ENCODE measurements around the gene MRPS18B. TPM values are rescaled to one million over a fixed set of nuclear protein-coding genes. Genes with fewer than 3 reads are reported as not detected.

The MRPS18B gene
- total RNA-seq, 1 experiment from 2014 or later: 112 TPM

DNA sequence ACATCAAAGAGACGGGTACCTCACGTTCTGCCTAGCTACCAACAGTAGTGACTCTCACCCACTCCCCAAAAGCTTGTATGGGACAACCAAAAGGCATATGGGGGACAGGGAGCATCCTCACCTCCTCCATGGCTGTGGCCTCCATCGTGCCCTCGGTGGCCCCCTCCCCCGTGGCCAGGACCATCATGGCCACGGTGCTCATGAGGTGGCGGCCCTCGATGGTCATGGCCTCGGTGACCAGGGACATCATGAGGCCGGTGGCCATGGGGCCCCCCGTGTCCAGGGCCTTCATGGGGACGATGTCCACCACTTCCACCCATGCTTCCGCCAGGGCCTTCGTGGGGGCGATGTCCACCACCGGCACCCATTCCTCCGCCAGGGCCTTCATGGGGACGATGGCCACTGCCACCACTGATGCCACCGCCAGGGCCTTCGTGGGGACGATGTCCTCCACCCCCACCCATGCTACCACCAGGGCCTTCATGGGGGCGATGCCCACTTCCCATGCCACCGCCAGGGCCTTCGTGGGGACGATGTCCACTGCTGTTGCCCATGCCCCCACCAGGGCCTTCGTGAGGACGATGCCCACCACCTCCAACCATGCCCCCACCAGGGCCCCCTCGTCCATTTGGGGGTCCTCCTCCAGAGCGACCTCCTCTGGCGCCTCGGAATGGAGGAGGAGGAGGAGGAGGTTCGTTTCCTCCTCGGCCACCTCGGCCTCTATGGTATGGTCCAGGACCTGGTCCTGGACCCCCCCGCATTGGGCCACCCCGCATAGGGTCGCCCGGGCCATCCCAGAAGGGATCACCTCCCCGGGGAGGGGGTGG lies 15.6 kb upstream of the MRPS18B start:
- no peak overlapping the region for H3K4me2 ChIP-seq (ENCODE audit: low read length)
- no peaks in the 10 kb centered on the region for H3K27me3 ChIP-seq (ENCODE audit: insufficient read depth, low read length)
- peaks cover 13% of the 10 kb centered on the region; the same call in 1 of the 2 replicates for H3K79me2 ChIP-seq (ENCODE audit: insufficient read depth, low read length)
- no peak overlapping the region for H3K4me3 ChIP-seq (replicated peaks in 1 of 2; ENCODE audit: low read depth in 1 of 2, low read length in 2 of 2)
- H3K9me2 ChIP-seq (ENCODE audit: insufficient read depth): no peaks in the 10 kb centered on the region
- POLR2A ChIA-PET: no interaction called here
- no TSS peak for BruUV-seq (replicated peaks)
- peaks cover 46 to 61% of the 10 kb centered on the region in 2 experiments for H3K36me3 ChIP-seq (ENCODE audit: control insufficient read depth in 1 of 2, insufficient read depth in 2 of 2, low read length in 2 of 2)
- no peak for DNase-seq (ENCODE audit: low read depth, low spot score)
- ATAC-seq: no peak
- intact Hi-C loops (cut with micrococcal nuclease): no loop called here
- H3K4me1 ChIP-seq (ENCODE audit: control insufficient read depth in 1 of 2, insufficient read depth in 2 of 2, low read length in 2 of 2): peaks cover 0 to 10% of the 10 kb centered on the region in 2 experiments; a peak in 1 of 4 replicates
- RAD21 ChIA-PET (ENCODE audit: low non-redundant PET in 1 of 2, low total read pairs in 2 of 2, uncharacterized antibody in 2 of 2, unreplicated experiment in 2 of 2): no interaction called here
- H2AFZ ChIP-seq (ENCODE audit: low read depth, low read length, poor library complexity, severe bottlenecking): no peak overlapping the region
- no peak for TF ChIP-seq TCF7L2 (IDR thresholded peaks at IDR 0.05; ENCODE audit: borderline replicate concordance, extremely low read depth, insufficient read depth, insufficient read length)
- TF ChIP-seq SP1 (IDR thresholded peaks at IDR 0.05; ENCODE audit: low read depth): no peak
- no peak for TF ChIP-seq POLR2A (IDR thresholded peaks at IDR 0.05; ENCODE audit: borderline replicate concordance, extremely low read depth, insufficient read depth, insufficient read length)
- no peak for TF ChIP-seq CEBPB (IDR thresholded peaks at IDR 0.05; ENCODE audit: low read depth)
- TF ChIP-seq EZH2 (IDR thresholded peaks at IDR 0.05): no peak
- TF ChIP-seq, protein P1, sequence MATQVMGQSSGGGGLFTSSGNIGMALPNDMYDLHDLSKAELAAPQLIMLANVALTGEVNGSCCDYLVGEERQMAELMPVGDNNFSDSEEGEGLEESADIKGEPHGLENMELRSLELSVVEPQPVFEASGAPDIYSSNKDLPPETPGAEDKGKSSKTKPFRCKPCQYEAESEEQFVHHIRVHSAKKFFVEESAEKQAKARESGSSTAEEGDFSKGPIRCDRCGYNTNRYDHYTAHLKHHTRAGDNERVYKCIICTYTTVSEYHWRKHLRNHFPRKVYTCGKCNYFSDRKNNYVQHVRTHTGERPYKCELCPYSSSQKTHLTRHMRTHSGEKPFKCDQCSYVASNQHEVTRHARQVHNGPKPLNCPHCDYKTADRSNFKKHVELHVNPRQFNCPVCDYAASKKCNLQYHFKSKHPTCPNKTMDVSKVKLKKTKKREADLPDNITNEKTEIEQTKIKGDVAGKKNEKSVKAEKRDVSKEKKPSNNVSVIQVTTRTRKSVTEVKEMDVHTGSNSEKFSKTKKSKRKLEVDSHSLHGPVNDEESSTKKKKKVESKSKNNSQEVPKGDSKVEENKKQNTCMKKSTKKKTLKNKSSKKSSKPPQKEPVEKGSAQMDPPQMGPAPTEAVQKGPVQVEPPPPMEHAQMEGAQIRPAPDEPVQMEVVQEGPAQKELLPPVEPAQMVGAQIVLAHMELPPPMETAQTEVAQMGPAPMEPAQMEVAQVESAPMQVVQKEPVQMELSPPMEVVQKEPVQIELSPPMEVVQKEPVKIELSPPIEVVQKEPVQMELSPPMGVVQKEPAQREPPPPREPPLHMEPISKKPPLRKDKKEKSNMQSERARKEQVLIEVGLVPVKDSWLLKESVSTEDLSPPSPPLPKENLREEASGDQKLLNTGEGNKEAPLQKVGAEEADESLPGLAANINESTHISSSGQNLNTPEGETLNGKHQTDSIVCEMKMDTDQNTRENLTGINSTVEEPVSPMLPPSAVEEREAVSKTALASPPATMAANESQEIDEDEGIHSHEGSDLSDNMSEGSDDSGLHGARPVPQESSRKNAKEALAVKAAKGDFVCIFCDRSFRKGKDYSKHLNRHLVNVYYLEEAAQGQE (IDR thresholded peaks at IDR 0.05; ENCODE audit: low read depth): no peak
- no peak for TF ChIP-seq ZFX (IDR thresholded peaks at IDR 0.05)
- no peak for TF ChIP-seq YY1 (IDR thresholded peaks at IDR 0.05; ENCODE audit: extremely low read depth, insufficient replicate concordance, low read depth, low read length)
- no peak for TF ChIP-seq ELF1 (IDR thresholded peaks at IDR 0.05; ENCODE audit: borderline replicate concordance, low read depth)
- TF ChIP-seq EZH2phosphoT487 (IDR thresholded peaks at IDR 0.05; ENCODE audit: borderline replicate concordance): no peak
- TF ChIP-seq CBX3 (IDR thresholded peaks at IDR 0.05; ENCODE audit: low read depth): no peak
- no peak; the same call in none of the 2 replicates for TF ChIP-seq POLR2AphosphoS5 (IDR thresholded peaks at IDR 0.05; ENCODE audit: low read depth, low read length)
- TF ChIP-seq, protein P2, sequence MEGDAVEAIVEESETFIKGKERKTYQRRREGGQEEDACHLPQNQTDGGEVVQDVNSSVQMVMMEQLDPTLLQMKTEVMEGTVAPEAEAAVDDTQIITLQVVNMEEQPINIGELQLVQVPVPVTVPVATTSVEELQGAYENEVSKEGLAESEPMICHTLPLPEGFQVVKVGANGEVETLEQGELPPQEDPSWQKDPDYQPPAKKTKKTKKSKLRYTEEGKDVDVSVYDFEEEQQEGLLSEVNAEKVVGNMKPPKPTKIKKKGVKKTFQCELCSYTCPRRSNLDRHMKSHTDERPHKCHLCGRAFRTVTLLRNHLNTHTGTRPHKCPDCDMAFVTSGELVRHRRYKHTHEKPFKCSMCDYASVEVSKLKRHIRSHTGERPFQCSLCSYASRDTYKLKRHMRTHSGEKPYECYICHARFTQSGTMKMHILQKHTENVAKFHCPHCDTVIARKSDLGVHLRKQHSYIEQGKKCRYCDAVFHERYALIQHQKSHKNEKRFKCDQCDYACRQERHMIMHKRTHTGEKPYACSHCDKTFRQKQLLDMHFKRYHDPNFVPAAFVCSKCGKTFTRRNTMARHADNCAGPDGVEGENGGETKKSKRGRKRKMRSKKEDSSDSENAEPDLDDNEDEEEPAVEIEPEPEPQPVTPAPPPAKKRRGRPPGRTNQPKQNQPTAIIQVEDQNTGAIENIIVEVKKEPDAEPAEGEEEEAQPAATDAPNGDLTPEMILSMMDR (IDR thresholded peaks at IDR 0.05 in 2 of 3, conservative IDR thresholded peaks at IDR 0.05 in 1 of 3; ENCODE audit: borderline replicate concordance in 1 of 3, insufficient read depth in 1 of 3, low read depth in 2 of 3, low read length in 2 of 3): no peak
- TF ChIP-seq RAD21 (IDR thresholded peaks at IDR 0.05; ENCODE audit: low read depth): no peak
- TF ChIP-seq ZNF274 (IDR thresholded peaks at IDR 0.05; ENCODE audit: low read depth, low read length): no peak
- TF ChIP-seq, protein P3, sequence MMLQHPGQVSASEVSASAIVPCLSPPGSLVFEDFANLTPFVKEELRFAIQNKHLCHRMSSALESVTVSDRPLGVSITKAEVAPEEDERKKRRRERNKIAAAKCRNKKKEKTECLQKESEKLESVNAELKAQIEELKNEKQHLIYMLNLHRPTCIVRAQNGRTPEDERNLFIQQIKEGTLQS (IDR thresholded peaks at IDR 0.05): no peak
- TF ChIP-seq SIN3A (IDR thresholded peaks at IDR 0.05; ENCODE audit: low read depth): no peak
- TF ChIP-seq SRF (IDR thresholded peaks at IDR 0.05; ENCODE audit: low read depth): no peak
- no peak for TF ChIP-seq FOSL1 (IDR thresholded peaks at IDR 0.05; ENCODE audit: low read depth)
- no peak overlapping the region for H3K9ac ChIP-seq (ENCODE audit: low read length)
- H3K27ac ChIP-seq (ENCODE audit: low read depth, low read length): no peak overlapping the region
- no peaks in the 10 kb centered on the region for H3K9me3 ChIP-seq (ENCODE audit: control insufficient read depth in 1 of 2, insufficient read depth in 1 of 2, low read depth in 1 of 2, low read length in 2 of 2)
- CTCF ChIA-PET: no interaction called here
- H4K20me1 ChIP-seq (ENCODE audit: insufficient read depth): 0 out of 2 replicates have a peak, but pooled peaks cover 4% of the 10 kb centered on the region
